WERI-Rb-1 (cell line): ENCODE results near the gene CCN2.

Experiments
- DNase-seq: peaks from one replicate; pipeline ENCODE4 v3.0.0-alpha.2; 2020
- H3K27ac ChIP-seq: fragments of 250-450 bp; sonication (Bioruptor Pico); 2 replicates; pipeline ENCODE4 v1.5.1; 2020; ENCODE audit warnings: mild to moderate bottlenecking, moderate library complexity
- H3K27me3 ChIP-seq: fragments of 250-450 bp; sonication (Bioruptor Pico); 2 replicates; pipeline ENCODE4 v1.5.1; 2021; ENCODE audit warnings: mild to moderate bottlenecking, low read depth, moderate library complexity; ENCODE audit not compliant: insufficient read depth, severe bottlenecking
- H3K36me3 ChIP-seq: fragments of 250-450 bp; sonication (Bioruptor Pico); 2 replicates; pipeline ENCODE4 v1.5.1; 2020; ENCODE audit warnings: mild to moderate bottlenecking, moderate library complexity
- H3K4me3 ChIP-seq: 2 replicates; pipeline ENCODE4 v1.5.1; 2011; ENCODE audit warnings: low read depth, mild to moderate bottlenecking, control low read depth, low read length
- H3K9me3 ChIP-seq: fragments of 250-450 bp; sonication (Bioruptor Pico); 2 replicates; pipeline ENCODE4 v1.5.1; 2021; ENCODE audit warnings: mild to moderate bottlenecking, moderate library complexity; ENCODE audit not compliant: severe bottlenecking
- TF ChIP-seq, protein P1 (sequence below): IDR thresholded peaks from 2 replicates; pipeline ENCODE4 v1.5.1; 2011; ENCODE audit warnings: low read depth, mild to moderate bottlenecking, control low read depth, inconsistent platforms, low read length

Gene CCN2

DNA sequence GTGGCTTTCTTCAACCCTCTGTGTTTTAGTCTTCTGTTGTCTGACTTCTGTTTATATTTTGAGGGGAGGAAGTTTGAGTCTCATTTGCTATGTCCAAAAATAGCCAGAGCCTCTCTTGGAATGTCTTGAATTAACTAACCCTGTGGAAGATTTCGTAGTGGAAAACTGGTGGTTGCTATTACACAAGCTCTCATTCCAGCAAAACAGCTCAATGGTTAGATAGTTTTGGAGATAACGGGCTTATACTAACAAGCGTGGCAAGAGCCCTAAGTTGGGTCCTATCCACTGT lies 1.6 kb downstream of the CCN2 start:
- DNase-seq, result no peak
- no peak overlapping the region for H3K27ac ChIP-seq

DNA sequence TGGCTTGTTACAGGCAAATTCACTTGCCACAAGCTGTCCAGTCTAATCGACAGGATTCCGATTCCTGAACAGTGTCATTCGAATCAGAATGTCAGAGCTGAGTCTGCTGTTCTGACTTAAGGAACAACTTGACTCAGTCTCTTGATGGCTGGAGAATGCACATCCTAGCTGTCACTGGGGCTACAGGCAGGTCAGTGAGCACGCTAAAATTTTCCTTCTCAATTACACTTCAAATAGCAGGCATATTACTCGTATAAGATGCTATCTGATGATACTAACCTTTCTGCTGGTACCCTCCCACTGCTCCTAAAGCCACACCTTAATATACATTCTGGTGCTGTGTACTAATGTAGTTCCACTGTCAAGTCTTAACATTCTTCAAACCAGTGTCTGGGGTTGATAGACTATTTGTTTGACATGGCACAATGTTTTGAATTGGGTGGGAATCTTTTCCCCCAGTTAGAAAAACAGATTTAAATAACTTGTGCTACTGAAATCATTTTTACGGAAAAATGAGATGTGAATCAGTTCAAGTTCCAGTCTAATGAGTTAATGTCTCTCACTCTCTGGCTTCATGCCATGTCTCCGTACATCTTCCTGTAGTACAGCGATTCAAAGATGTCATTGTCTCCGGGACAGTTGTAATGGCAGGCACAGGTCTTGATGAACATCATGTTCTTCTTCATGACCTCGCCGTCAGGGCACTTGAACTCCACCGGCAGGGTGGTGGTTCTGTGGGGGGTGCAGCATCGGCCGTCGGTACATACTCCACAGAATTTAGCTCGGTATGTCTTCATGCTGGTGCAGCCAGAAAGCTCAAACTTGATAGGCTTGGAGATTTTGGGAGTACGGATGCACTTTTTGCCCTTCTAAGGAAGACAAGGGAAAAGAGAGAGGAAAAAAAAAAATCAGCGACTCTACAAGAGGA lies 2.2 kb downstream of the CCN2 start:
- Histone ChIP-seq H3K27me3 (peaks cover 73% of the 10 kb centered on the region), H3K27ac (no peak overlapping the region), H3K9me3 (no peaks in the 10 kb centered on the region), H3K4me3 (no peak overlapping the region), H3K36me3 (no peaks in the 10 kb centered on the region)
- no peak for DNase-seq
- TF ChIP-seq, protein P1, sequence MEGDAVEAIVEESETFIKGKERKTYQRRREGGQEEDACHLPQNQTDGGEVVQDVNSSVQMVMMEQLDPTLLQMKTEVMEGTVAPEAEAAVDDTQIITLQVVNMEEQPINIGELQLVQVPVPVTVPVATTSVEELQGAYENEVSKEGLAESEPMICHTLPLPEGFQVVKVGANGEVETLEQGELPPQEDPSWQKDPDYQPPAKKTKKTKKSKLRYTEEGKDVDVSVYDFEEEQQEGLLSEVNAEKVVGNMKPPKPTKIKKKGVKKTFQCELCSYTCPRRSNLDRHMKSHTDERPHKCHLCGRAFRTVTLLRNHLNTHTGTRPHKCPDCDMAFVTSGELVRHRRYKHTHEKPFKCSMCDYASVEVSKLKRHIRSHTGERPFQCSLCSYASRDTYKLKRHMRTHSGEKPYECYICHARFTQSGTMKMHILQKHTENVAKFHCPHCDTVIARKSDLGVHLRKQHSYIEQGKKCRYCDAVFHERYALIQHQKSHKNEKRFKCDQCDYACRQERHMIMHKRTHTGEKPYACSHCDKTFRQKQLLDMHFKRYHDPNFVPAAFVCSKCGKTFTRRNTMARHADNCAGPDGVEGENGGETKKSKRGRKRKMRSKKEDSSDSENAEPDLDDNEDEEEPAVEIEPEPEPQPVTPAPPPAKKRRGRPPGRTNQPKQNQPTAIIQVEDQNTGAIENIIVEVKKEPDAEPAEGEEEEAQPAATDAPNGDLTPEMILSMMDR, result no peak

More for the DNA sequence above, 1.6 kb downstream of the CCN2 start:
- H3K9me3 ChIP-seq, result no peaks in the 10 kb centered on the region
- peaks cover 79% of the 10 kb centered on the region for H3K27me3 ChIP-seq
- no peaks in the 10 kb centered on the region for H3K36me3 ChIP-seq
- TF ChIP-seq, protein P1, result no peak
- H3K4me3 ChIP-seq, result no peak overlapping the region

DNA sequence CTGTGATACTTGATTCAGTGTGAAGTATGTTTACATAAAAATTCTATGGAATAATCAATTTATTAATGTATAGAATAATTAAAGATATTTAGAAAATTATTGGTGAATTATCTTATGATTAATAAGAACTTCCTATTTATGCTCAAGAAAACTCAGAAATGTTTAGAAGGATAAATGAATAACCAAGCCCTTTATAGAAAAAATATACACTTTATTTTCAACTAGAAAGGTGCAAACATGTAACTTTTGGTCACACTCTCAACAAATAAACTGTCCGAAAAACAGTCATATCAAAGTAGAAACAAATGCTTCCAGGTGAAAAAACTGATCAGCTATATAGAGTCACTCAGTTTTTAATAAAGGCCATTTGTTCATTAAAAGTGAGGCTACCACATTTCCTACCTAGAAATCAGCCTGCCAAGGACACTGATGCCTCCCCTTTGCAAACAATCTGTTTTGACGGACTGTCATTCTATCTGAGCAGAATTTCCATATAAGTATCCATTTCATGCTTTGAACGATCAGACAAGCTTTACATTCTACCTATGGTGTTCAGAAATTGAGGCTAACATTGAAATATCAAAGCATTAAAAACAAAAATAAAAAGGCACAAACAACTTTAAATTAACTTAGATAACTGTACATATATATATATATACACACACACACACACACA lies 3.0 kb downstream of the CCN2 start:
- TF ChIP-seq, protein P1, result no peak
- H3K4me3 ChIP-seq, result no peak overlapping the region
- DNase-seq, result no peak

DNA sequence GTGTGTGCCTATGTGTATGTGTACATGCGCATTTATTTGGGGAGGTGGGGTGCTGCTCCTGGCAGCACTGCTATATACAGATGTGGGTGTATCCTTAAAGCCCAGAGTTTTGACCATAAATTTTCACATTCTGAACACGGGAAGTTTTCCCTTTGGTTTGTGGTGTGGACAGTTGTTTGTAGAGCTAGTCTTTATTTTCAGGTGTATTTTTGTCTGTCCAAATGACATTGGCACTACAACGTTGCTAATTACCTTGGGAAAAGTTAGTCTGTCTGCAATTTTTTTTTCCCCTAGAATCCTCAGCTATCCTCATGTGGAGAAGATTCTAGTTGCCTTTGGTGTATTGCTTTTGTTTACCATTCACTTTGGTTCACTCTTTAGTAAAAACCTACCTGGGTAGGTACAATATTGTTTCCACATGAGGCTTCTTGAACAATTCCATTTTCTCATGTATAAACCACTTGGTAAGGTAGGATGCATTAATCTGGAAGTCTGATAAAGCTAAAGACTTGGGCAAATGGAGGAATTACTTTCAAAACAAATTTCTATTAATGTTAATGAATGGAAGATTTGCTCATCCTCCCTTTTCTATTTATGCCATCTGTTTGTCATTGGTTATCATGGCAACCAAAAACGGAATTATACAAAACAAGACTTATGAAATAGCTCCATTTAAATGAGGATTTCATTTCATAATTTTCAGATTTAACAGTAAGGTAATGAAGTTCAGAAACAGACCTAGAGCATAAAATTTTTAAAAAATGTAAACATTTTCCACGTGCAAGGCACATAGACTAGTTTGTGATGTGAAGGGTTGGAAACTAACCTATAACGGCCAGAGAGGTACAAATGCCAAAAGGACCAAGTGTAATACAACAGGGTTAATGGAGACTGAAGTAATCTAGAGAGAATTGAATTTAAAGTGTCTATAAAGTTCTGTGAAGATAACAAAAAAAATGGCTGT lies 3.9 kb downstream of the CCN2 start:
- H3K36me3 ChIP-seq, result no peaks in the 10 kb centered on the region
- DNase-seq, result no peak
- no peak overlapping the region for H3K27ac ChIP-seq
- TF ChIP-seq, protein P1, result no peak
- H3K9me3 ChIP-seq, result no peaks in the 10 kb centered on the region
- no peak overlapping the region for H3K4me3 ChIP-seq
- peaks cover 57% of the 10 kb centered on the region for H3K27me3 ChIP-seq

More for the DNA sequence above, 3.0 kb downstream of the CCN2 start:
- Histone ChIP-seq H3K36me3 (no peaks in the 10 kb centered on the region), H3K9me3 (no peaks in the 10 kb centered on the region), H3K27ac (no peak overlapping the region), H3K27me3 (peaks cover 66% of the 10 kb centered on the region)

DNA sequence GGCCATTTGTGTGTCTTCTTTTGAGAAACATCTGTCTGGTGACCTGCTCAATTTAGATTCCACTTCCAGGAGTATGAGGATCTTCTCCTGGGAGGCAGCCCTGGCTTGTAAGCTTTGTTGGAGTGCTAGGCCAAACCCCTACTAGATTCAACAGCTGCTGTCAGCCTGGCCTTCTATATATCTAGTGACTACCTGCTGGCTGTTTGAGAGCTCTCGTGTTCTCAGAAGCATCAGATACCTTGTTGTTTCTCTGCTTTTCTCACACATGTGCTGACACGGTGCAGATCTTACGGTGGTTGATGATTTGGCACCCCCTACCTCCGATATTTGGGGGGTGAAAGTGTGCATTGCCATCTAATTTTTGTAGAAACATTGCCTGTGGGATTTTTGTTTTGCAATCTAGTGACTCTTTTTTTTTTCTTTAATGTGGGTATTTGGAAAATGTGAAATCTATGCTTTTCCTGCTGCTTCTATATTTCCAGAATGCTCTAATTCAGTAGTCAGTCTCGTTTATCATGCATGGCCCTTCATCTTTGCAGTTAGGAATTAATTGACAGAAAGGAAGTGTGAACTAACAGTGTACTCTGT lies 4.7 kb downstream of the CCN2 start:
- no peak for DNase-seq
- Histone ChIP-seq H3K4me3 (no peak overlapping the region), H3K9me3 (no peaks in the 10 kb centered on the region), H3K36me3 (no peaks in the 10 kb centered on the region), H3K27ac (no peak overlapping the region), H3K27me3 (peaks cover 50% of the 10 kb centered on the region)
- TF ChIP-seq, protein P1, result no peak
